AG09309 (cell line): Measurements from ENCODE around the gene RRP15.

ENCODE experiments used
- DNase-seq: peaks from one replicate; pipeline ENCODE4 v3.0.0-alpha.2; 2010; ENCODE audit warnings: low read depth
- H3K4me3 ChIP-seq: 2 replicates; pipeline ENCODE4 v1.5.1; 2011; ENCODE audit warnings: mild to moderate bottlenecking, low read depth, low read length, moderate library complexity; ENCODE audit not compliant: control insufficient read depth
- CTCF ChIP-seq: IDR thresholded peaks from 2 replicates; pipeline ENCODE4 v1.5.1; 2011; ENCODE audit warnings: mild to moderate bottlenecking, low read depth, low read length, inconsistent platforms; ENCODE audit not compliant: insufficient read depth, control insufficient read depth; ENCODE audit errors: missing control alignments

The RRP15 gene

GRCh38 chr1:218272366-218272765 lies 12.7 kb upstream of the RRP15 start:
- no peak overlapping the region for H3K4me3 ChIP-seq
- TF ChIP-seq CTCF: no peak
- no peak for DNase-seq

- no peak overlapping the region for H3K4me3 ChIP-seq
- no peak for DNase-seq
- no peak for TF ChIP-seq CTCF
Observed at GRCh38 chr1:218273762-218274479, 11.2 kb upstream of the RRP15 start.

GRCh38 chr1:218274511-218274910 lies 10.6 kb upstream of the RRP15 start:
- no peak overlapping the region for H3K4me3 ChIP-seq
- DNase-seq: no peak
- no peak for TF ChIP-seq CTCF

- no peak overlapping the region for H3K4me3 ChIP-seq
- TF ChIP-seq CTCF: no peak
- DNase-seq: no peak
Observed at GRCh38 chr1:218275823-218276222, 9.3 kb upstream of the RRP15 start.

GRCh38 chr1:218281285-218281684 lies 3.8 kb upstream of the RRP15 start:
- H3K4me3 ChIP-seq: no peak overlapping the region
- DNase-seq: no peak
- TF ChIP-seq CTCF: no peak

GRCh38 chr1:218284377-218284916 lies 646 bp upstream of the RRP15 start:
- DNase-seq: no peak
- no peak for TF ChIP-seq CTCF
- H3K4me3 ChIP-seq: peak overlapping the region; percentile 98
